ENCODE data around the gene SUPT16H.
"Not testable (repeated sequence)": the region's sequence is repeated elsewhere in the genome, so short reads cannot be mapped to it uniquely, and the experiment has no call there.

The SUPT16H gene

GRCh38 chr14:21382886-21383847, 652 bp downstream of the SUPT16H start:
- ATAC-seq: peak; percentile 62
- DNase-seq: peak; percentile 61 to 67
- H3K4me1 Mint-ChIP-seq: peaks cover 45% of the 10 kb centered on the region
- no peaks in the 10 kb centered on the region for H3K27me3 Mint-ChIP-seq
- H3K27ac Mint-ChIP-seq: peak overlapping the region; percentile 100
- peak overlapping the region; percentile 95 to 96 for H3K4me3 Mint-ChIP-seq
- H3K9me3 Mint-ChIP-seq: no peaks in the 10 kb centered on the region

- H3K9me3 Mint-ChIP-seq: no peaks in the 10 kb centered on the region
- peak overlapping the region; percentile 61 to 94 for H3K27ac Mint-ChIP-seq
- peaks cover 52% of the 10 kb centered on the region for H3K4me1 Mint-ChIP-seq
- peak overlapping the region; percentile 83 to 95 for H3K4me3 Mint-ChIP-seq
- DNase-seq (no peak), ATAC-seq (no peak)
- H3K27me3 Mint-ChIP-seq: no peaks in the 10 kb centered on the region
Observed at GRCh38 chr14:21382095-21382494, 1.7 kb downstream of the SUPT16H start.

DNA sequence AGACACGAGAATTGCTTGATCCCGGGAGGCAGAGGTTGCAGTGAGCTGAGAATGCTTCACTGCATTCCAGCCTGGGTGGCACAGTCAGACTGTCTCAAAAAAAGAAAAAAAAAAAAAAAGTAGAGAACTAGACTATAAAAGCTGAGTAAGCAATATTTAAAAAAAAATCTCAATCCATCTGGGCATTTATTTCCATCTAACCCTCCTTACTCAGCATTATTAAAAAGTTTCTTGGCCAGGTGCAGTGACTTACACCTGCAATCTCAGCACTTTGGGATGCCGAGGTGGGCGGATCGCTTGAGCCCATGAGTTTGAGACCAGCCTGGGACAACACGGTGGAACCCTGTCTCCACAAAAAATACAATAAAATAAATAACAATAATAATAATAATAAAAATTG, 4.5 kb downstream of the SUPT16H start:
- ATAC-seq: no peak

DNA sequence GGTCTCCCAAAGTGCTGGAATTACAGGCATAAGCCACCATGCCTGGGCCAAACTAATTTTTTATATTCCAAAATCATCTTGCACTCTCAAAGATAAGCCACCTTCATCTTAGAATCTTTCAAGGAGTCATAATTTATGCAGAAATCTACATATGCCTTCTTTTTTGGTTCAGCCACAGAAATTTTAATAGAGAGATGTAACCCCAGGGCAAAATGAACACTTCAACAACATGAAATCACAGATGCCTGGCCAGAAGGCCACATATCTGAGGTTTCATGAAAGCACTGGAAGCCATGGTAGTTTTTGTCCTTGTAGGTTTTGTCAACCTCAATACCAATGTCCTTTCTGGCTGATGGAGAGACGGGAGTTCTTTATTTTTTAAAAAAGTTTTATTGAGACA, 9.8 kb downstream of the SUPT16H start:
- Mint-ChIP-seq H3K4me3 (no peak overlapping the region), H3K27me3 (no peaks in the 10 kb centered on the region)

More for the DNA sequence above, 4.5 kb downstream of the SUPT16H start:
- H3K27ac Mint-ChIP-seq: peak overlapping the region in 1 of 2 donors; percentile 76
- no peaks in the 10 kb centered on the region for H3K9me3 Mint-ChIP-seq
- peaks cover 34% of the 10 kb centered on the region for H3K4me1 Mint-ChIP-seq
- DNase-seq: no peak
- no peaks in the 10 kb centered on the region for H3K27me3 Mint-ChIP-seq
- H3K4me3 Mint-ChIP-seq: no peak overlapping the region

DNA sequence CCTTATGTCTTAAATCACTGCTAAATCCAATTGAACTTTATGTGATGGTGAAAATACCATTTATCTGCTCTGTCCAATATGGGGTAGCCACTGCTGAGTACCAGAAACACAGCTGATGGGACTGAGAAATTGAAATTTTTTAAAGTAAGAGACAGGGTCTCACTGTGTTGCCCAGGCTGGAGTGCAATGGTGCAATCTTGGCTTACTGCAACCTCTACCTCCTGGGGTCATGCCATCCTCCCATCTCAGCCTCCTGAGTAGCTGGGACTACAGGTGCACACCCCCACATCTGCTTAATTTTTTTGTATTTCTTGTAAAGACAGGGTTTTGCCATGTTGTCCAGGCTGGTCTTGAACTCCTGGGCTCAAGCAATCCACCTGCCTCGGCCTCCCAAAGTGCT, 11.0 kb downstream of the SUPT16H start:
- H3K4me3 Mint-ChIP-seq, H3K27me3 Mint-ChIP-seq, H3K9me3 Mint-ChIP-seq, H3K27ac Mint-ChIP-seq, DNase-seq, H3K4me1 Mint-ChIP-seq, ATAC-seq: not testable (repeated sequence)

More for the DNA sequence above, 9.8 kb downstream of the SUPT16H start:
- Mint-ChIP-seq H3K27ac (no peak overlapping the region), H3K9me3 (no peaks in the 10 kb centered on the region), H3K4me1 (peaks cover 8% of the 10 kb centered on the region)
- DNase-seq (no peak), ATAC-seq (no peak)

DNA sequence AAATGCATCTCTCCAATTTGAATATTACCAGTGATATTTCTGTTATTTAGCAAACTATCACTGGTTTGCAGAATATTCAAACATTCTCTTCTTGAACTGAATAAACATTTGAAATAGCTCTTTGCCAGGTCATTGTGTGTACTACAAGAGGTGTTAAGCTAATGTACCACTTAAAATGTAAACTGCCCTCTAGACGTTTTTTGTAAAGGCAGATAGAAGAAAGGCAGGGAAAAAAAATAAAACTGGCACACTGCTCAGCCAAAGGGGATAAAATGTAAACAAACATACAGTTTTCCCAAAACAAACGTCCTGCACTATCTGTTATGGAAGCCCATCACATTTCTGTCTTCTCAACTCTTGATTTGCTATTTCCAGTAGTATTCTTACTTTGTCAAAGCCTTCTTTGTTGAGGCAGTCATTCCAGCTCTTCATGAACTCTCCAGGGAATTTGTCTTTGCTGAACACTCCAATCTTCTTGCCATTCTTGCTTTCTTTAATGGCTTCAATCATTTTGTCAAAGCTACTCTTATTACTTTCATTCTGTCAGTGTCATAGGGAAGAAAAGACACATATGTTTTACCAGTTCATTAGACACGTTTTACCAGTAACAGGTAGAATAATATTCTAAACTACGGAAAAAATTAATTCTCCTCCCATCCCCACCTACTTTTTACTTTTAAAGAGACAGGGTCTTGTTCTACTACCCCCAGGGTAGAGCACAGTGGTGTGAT, 13.7 kb downstream of the SUPT16H start:
- no peak for DNase-seq
- H3K9me3 Mint-ChIP-seq: no peaks in the 10 kb centered on the region
- H3K4me3 Mint-ChIP-seq: no peak overlapping the region
- H3K27me3 Mint-ChIP-seq: no peaks in the 10 kb centered on the region
- H3K27ac Mint-ChIP-seq: no peak overlapping the region
- no peaks in the 10 kb centered on the region for H3K4me1 Mint-ChIP-seq
- no peak for ATAC-seq

DNA sequence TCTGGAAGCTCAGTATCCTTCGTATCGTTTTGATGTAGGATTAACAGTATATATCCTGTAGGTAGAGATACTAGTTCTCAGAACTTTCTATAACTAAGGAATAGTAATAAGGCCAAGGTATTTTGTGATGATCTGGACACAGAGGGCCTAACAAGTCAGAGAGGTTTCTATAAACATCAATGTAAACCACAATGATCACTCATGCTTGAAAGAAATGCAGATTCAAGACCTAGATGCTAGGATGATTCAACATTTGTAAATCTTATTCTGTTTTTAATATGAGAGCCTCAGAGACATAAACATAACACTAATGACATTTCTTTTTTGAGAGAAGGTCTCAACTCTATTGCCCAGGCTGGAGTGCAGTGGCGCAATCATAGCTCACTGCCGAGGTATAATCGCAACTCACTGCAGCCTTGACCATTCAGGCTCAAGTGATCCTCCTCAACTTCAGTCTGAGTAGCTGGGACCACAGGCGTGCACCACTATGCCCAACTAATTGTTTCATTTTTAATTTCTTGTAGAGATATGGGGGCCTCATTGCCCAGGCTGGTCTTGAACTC, 16.2 kb downstream of the SUPT16H start:
- peak overlapping the region in 1 of 2 donors; percentile 42 for H3K27ac Mint-ChIP-seq
- no peaks in the 10 kb centered on the region for H3K4me1 Mint-ChIP-seq
- no peaks in the 10 kb centered on the region for H3K27me3 Mint-ChIP-seq
- ATAC-seq (no peak), DNase-seq (no peak)
- no peak overlapping the region for H3K4me3 Mint-ChIP-seq
- no peaks in the 10 kb centered on the region for H3K9me3 Mint-ChIP-seq

DNA sequence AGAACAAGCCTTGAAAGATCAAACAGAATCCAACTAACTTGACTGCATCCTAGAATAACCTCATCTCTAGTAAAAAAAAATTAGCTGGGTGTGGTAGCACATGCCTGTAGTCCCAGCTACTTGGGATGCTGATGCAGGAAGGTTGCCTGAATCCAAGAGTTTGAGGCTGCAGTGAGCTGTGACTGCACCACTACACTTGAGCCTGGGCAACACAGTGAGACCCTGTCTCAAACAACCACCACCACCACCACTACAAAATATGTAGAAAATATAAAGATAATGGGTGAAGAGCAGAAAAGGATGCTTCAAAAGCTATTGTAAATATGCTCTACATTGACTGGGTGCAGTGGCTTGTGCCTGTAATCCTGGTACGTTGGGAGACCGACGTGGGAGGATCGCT, 27.3 kb downstream of the SUPT16H start:
- Mint-ChIP-seq H3K4me1 (peaks cover 11% of the 10 kb centered on the region), H3K27me3 (no peaks in the 10 kb centered on the region), H3K27ac (no peak overlapping the region), H3K4me3 (no peak overlapping the region), H3K9me3 (no peaks in the 10 kb centered on the region)
- DNase-seq: no peak
- no peak for ATAC-seq

DNA sequence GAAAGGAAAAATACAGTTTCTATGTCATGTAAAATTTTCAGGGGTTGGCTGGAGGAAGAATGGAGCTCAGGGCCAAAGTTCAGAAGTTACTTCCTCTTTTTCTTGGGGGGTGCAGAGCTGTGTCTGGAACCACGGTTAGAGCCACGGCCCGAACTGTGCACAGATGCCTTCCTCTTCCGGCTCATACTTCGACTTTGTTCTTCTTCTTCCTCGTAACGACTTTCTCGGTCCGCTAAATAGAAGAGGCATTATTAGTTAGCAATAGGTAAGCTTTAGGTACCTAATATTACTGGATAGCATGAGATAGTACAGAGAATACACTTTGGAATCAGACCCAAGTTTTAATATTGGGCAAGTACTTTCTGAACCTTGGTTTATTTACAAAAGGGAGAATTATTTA, 31.2 kb downstream of the SUPT16H start:
- DNase-seq (no peak), ATAC-seq (no peak)
- Mint-ChIP-seq H3K4me3 (no peak overlapping the region), H3K27me3 (no peaks in the 10 kb centered on the region), H3K4me1 (peaks cover 11% of the 10 kb centered on the region), H3K9me3 (no peaks in the 10 kb centered on the region), H3K27ac (peak overlapping the region in 1 of 2 donors; percentile 59)

DNA sequence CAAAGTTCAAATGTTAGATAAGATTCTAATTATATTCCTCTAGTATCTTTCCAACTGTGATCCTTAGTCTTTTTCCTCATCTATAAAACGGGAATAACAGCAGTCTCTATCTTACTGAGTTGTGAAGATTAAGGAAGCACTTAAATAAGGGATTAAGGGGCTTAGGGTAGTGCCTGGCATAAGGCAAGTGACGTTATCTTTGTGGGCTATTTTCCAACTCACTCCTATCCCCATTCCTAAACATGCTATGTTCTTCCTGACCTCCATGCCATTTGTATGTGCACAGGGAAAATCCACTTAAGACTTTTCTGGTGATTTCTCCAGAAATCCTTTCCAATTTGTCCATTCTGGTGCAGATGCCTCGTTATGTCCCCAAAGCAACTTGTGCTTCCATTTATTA, 33.3 kb downstream of the SUPT16H start:
- ATAC-seq (no peak), DNase-seq (no peak)
- no peaks in the 10 kb centered on the region for H3K27me3 Mint-ChIP-seq
- H3K4me3 Mint-ChIP-seq: no peak overlapping the region
- peaks cover 11% of the 10 kb centered on the region for H3K4me1 Mint-ChIP-seq
- H3K9me3 Mint-ChIP-seq: no peaks in the 10 kb centered on the region
- H3K27ac Mint-ChIP-seq: no peak overlapping the region

GRCh38 chr14:21347201-21347600, 36.6 kb downstream of the SUPT16H start:
- H3K27me3 Mint-ChIP-seq: no peaks in the 10 kb centered on the region
- no peak for ATAC-seq
- H3K4me3 Mint-ChIP-seq: no peak overlapping the region
- no peaks in the 10 kb centered on the region for H3K9me3 Mint-ChIP-seq
- H3K27ac Mint-ChIP-seq: no peak overlapping the region
- DNase-seq: no peak
- peaks cover 12% of the 10 kb centered on the region for H3K4me1 Mint-ChIP-seq

- ATAC-seq (no peak), DNase-seq (no peak)
Observed at GRCh38 chr14:21346532-21347135, 37.2 kb downstream of the SUPT16H start.

GRCh38 chr14:21343035-21343794, 40.6 kb downstream of the SUPT16H start:
- DNase-seq (no peak), ATAC-seq (no peak)
- Mint-ChIP-seq H3K4me1 (peaks cover 7% of the 10 kb centered on the region), H3K4me3 (no peak overlapping the region), H3K9me3 (no peaks in the 10 kb centered on the region), H3K27ac (no peak overlapping the region), H3K27me3 (no peaks in the 10 kb centered on the region)

More at GRCh38 chr14:21346532-21347135, 37.2 kb downstream of the SUPT16H start:
- Mint-ChIP-seq H3K4me1 (peaks cover 7% of the 10 kb centered on the region), H3K9me3 (no peaks in the 10 kb centered on the region), H3K27me3 (no peaks in the 10 kb centered on the region), H3K4me3 (no peak overlapping the region), H3K27ac (no peak overlapping the region)

GRCh38 chr14:21334202-21334906, 49.5 kb downstream of the SUPT16H start:
- no peak overlapping the region for H3K27ac Mint-ChIP-seq
- no peak for DNase-seq

More at GRCh38 chr14:21334202-21334906, 49.5 kb downstream of the SUPT16H start:
- Mint-ChIP-seq H3K4me3 (no peak overlapping the region), H3K27me3 (no peaks in the 10 kb centered on the region), H3K9me3 (no peaks in the 10 kb centered on the region), H3K4me1 (no peaks in the 10 kb centered on the region)
- no peak for ATAC-seq

All from stimulated activated naive CD8-positive, alpha-beta T cell treated with anti-CD3 and anti-CD28 coated beads, Interleukin-15, amount 100 ng/mL, for 72 hours (primary cell).